Measurements from ENCODE around the gene SPIRE1.

The SPIRE1 gene

GRCh38 chr18:12409469-12409868 lies 248.4 kb downstream of the SPIRE1 start:
- no peak for DNase-seq

GRCh38 chr18:12408247-12408869 lies 249.5 kb downstream of the SPIRE1 start:
- DNase-seq, result no peak

- DNase-seq, result no peak
Observed at GRCh38 chr18:12406371-12407111, 251.4 kb downstream of the SPIRE1 start.

- DNase-seq, result no peak
Observed at GRCh38 chr18:12405066-12405465, 252.8 kb downstream of the SPIRE1 start.

- DNase-seq, result no peak
Observed at GRCh38 chr18:12403601-12404506, 254.1 kb downstream of the SPIRE1 start.

GRCh38 chr18:12401881-12402280 lies 256.0 kb downstream of the SPIRE1 start:
- DNase-seq, result no peak

GRCh38 chr18:12399231-12399630 lies 258.7 kb downstream of the SPIRE1 start:
- no peak for DNase-seq

GRCh38 chr18:12398625-12399024 lies 259.3 kb downstream of the SPIRE1 start:
- DNase-seq, result no peak

GRCh38 chr18:12397793-12398192 lies 260.1 kb downstream of the SPIRE1 start:
- no peak for DNase-seq

- DNase-seq, result no peak
Observed at GRCh38 chr18:12397254-12397653, 260.7 kb downstream of the SPIRE1 start.
